IMR-90 (cell line): ENCODE data around the gene CXorf65. TPM values are rescaled to one million over a fixed set of nuclear protein-coding genes. Genes with fewer than 3 reads are reported as not detected.

ENCODE experiments used
- ATAC-seq: fragments of 200-7000 bp; cut with Tn5 transposase; 2 replicates; pipeline ENCODE4 v1.9.1; 2020; ENCODE audit warnings: low read depth, mild to moderate bottlenecking, moderate library complexity
- BruUV-seq: library from RNA; stranded (reverse); fragments of 400-500 nt; replicated peaks from 2 replicates; lab custom pipeline; 2021; lab: Mats Ljungman, UMichigan
- CTCF ChIA-PET: fragments of 300-600 bp; formaldehyde crosslinking; extraction: SDS; loops from one replicate; lab custom pipeline; 2021; ENCODE audit warnings: antibody characterized with exemption; lab: Yijun Ruan, JAX
- POLR2A ChIA-PET: fragments of 300-600 bp; sonication (Branson Sonifier 250); formaldehyde crosslinking; loops from one replicate; lab custom pipeline; 2022; ENCODE audit warnings: antibody characterized with exemption; ENCODE audit not compliant: unreplicated experiment; lab: Charles Lee
- DNase-seq: peaks from one replicate; pipeline ENCODE4 v3.0.0; 2013
- H2AFZ ChIP-seq: replicated peaks from 2 replicates; pipeline ENCODE3; 2013; ENCODE audit warnings: low read length, mild to moderate bottlenecking; ENCODE audit not compliant: poor library complexity
- H2AK5ac ChIP-seq: 2 replicates; pipeline ENCODE4 v1.6.1; 2013; ENCODE audit warnings: low read depth, low read length, inconsistent platforms
- H2AK9ac ChIP-seq: replicated peaks from 2 replicates; pipeline ENCODE3; 2013; ENCODE audit warnings: mild to moderate bottlenecking, low read depth, low read length, moderate library complexity; ENCODE audit not compliant: poor library complexity
- H2BK120ac ChIP-seq: 2 replicates; pipeline ENCODE4 v1.6.1; 2013; ENCODE audit warnings: low read depth, low read length, inconsistent platforms
- H2BK15ac ChIP-seq: 3 replicates; pipeline ENCODE4 v1.6.1; 2013; ENCODE audit warnings: low read depth, low read length, inconsistent platforms
- H2BK20ac ChIP-seq: 2 replicates; pipeline ENCODE4 v1.6.1; 2013; ENCODE audit warnings: low read depth, mild to moderate bottlenecking, inconsistent platforms, low read length, moderate library complexity
- H2BK5ac ChIP-seq: 2 replicates; pipeline ENCODE4 v1.6.1; 2013; ENCODE audit warnings: mild to moderate bottlenecking, low read depth, low read length, inconsistent platforms; ENCODE audit not compliant: poor library complexity, severe bottlenecking
- H3K14ac ChIP-seq: replicated peaks from 2 replicates; pipeline ENCODE4 v1.6.1; 2013; ENCODE audit warnings: low read depth, low read length, inconsistent platforms
- H3K18ac ChIP-seq: 2 replicates; pipeline ENCODE4 v1.6.1; 2013; ENCODE audit warnings: low read depth, low read length, control low read depth
- H3K23ac ChIP-seq: 2 replicates; pipeline ENCODE4 v1.6.1; 2013; ENCODE audit warnings: low read depth, low read length, inconsistent platforms
- H3K27ac ChIP-seq: 2 replicates; pipeline ENCODE4 v1.5.1; 2013; ENCODE audit warnings: mild to moderate bottlenecking, control low read depth, low read length; ENCODE audit not compliant: insufficient read depth
- H3K27me3 ChIP-seq: 2 replicates; pipeline ENCODE4 v1.6.1; 2013; ENCODE audit warnings: low read length; ENCODE audit not compliant: control insufficient read depth, insufficient read depth
- H3K36me3 ChIP-seq: 2 replicates; pipeline ENCODE4 v1.6.1; 2013; ENCODE audit warnings: low read length, mixed read lengths; ENCODE audit not compliant: control insufficient read depth, insufficient read depth
- H3K4ac ChIP-seq: 2 replicates; pipeline ENCODE4 v1.6.1; 2013; ENCODE audit warnings: low read depth, low read length, inconsistent platforms
- H3K4me1 ChIP-seq: 2 replicates; pipeline ENCODE4 v1.6.1; 2013; ENCODE audit warnings: low read length, mixed read lengths; ENCODE audit not compliant: control insufficient read depth, insufficient read depth
- H3K4me2 ChIP-seq: 2 replicates; pipeline ENCODE4 v1.6.1; 2013; ENCODE audit warnings: low read depth, mild to moderate bottlenecking, control low read depth, low read length, moderate library complexity
- H3K4me3 ChIP-seq: 2 replicates; pipeline ENCODE4 v1.5.1; 2013; ENCODE audit warnings: low read depth, mild to moderate bottlenecking, control low read depth, low read length, moderate library complexity; ENCODE audit not compliant: insufficient read depth
- H3K56ac ChIP-seq: 2 replicates; pipeline ENCODE4 v1.6.1; 2013; ENCODE audit warnings: low read length, inconsistent platforms; ENCODE audit not compliant: insufficient read depth; ENCODE audit errors: extremely low read depth
- H3K79me1 ChIP-seq, 2 experiments: 2 replicates each; pipeline ENCODE4 v1.6.1; 2013; ENCODE audit warnings: low read length in 2 of 2, inconsistent platforms in 1 of 2, low read depth in 1 of 2
- H3K9ac ChIP-seq: 2 replicates; pipeline ENCODE4 v1.6.1; 2013; ENCODE audit warnings: low read depth, low read length, control low read depth
- H3K9me1 ChIP-seq: 2 replicates; pipeline ENCODE4 v1.6.1; 2013; ENCODE audit warnings: low read length, inconsistent platforms; ENCODE audit not compliant: insufficient read depth
- H3K9me3 ChIP-seq: 2 replicates; pipeline ENCODE4 v1.6.1; 2013; ENCODE audit warnings: low read length; ENCODE audit not compliant: control insufficient read depth, insufficient read depth
- H4K20me1 ChIP-seq: 2 replicates; pipeline ENCODE4 v1.6.1; 2013; ENCODE audit warnings: low read length, inconsistent platforms; ENCODE audit not compliant: insufficient read depth
- H4K5ac ChIP-seq: 2 replicates; pipeline ENCODE4 v1.6.1; 2013; ENCODE audit warnings: mild to moderate bottlenecking, low read depth, low read length, control low read depth
- H4K8ac ChIP-seq, 2 experiments: 2 replicates each; pipeline ENCODE4 v1.6.1; 2013; ENCODE audit warnings: low read depth in 2 of 2, low read length in 2 of 2, control low read depth in 1 of 2, inconsistent platforms in 1 of 2
- H4K91ac ChIP-seq: 2 replicates; pipeline ENCODE4 v1.6.1; 2013; ENCODE audit warnings: low read depth, low read length, inconsistent platforms; ENCODE audit not compliant: insufficient read depth
- BHLHE40 ChIP-seq: fragments of 150-350 bp; IDR thresholded peaks from 2 replicates; pipeline ENCODE4 v1.6.1; 2016; ENCODE audit warnings: mild to moderate bottlenecking, low read depth, low read length
- CEBPB ChIP-seq: IDR thresholded peaks from 2 replicates; pipeline ENCODE4 v1.6.1; 2012; ENCODE audit warnings: low read depth, low read length, improper control_type of control experiment
- CHD1 ChIP-seq: IDR thresholded peaks from 2 replicates; pipeline ENCODE4 v1.6.1; 2012; ENCODE audit warnings: low read depth, low read length, improper control_type of control experiment
- ELK1 ChIP-seq: fragments of 150-350 bp; IDR thresholded peaks from 2 replicates; pipeline ENCODE4 v1.6.1; 2016; ENCODE audit warnings: low read depth, mild to moderate bottlenecking, low read length, moderate library complexity, borderline replicate concordance
- FOS ChIP-seq: fragments of 150-350 bp; IDR thresholded peaks from 2 replicates; pipeline ENCODE4 v1.6.1; 2016; ENCODE audit warnings: low read depth, low read length
- MAFK ChIP-seq: IDR thresholded peaks from 2 replicates; pipeline ENCODE4 v1.6.1; 2012; ENCODE audit warnings: low read depth, low read length, improper control_type of control experiment
- MAZ ChIP-seq: IDR thresholded peaks from 2 replicates; pipeline ENCODE4 v1.6.1; 2012; ENCODE audit warnings: low read depth, mild to moderate bottlenecking, low read length, improper control_type of control experiment, moderate library complexity, borderline replicate concordance
- MXI1 ChIP-seq: IDR thresholded peaks from 2 replicates; pipeline ENCODE4 v1.6.1; 2012; ENCODE audit warnings: low read depth, mild to moderate bottlenecking, low read length, moderate library complexity, borderline replicate concordance
- POLR2A ChIP-seq: IDR thresholded peaks from 2 replicates; pipeline ENCODE4 v1.6.1; 2012; ENCODE audit warnings: mild to moderate bottlenecking, low read depth, low read length
- RAD21 ChIP-seq: IDR thresholded peaks from 2 replicates; pipeline ENCODE4 v1.6.1; 2012; ENCODE audit warnings: low read length, improper control_type of control experiment
- SMC3 ChIP-seq: fragments of 150-350 bp; IDR thresholded peaks from 2 replicates; pipeline ENCODE4 v1.6.1; 2016; ENCODE audit warnings: low read depth, mild to moderate bottlenecking, antibody characterized with exemption, low read length, moderate library complexity
- WGBS, 2 experiments: methylation state at CpG; one replicate each; pipeline versions ENCODE4 v1.1.5 to v1.1.7; 2013; ENCODE audit warnings: missing lambda C conversion rate in 2 of 2; ENCODE audit not compliant: insufficient read length in 1 of 2; ENCODE audit errors: extremely low coverage in 2 of 2; 5-methylcytosine and 5-hydroxymethylcytosine counted together
- dilution Hi-C: fragments of 300-500 bp; cut with HindIII; formaldehyde crosslinking; loops from one replicate; pipeline ENCODE4 v1.14.3; 2018; ENCODE audit warnings: low sequenced_read_pairs; ENCODE audit not compliant: unreplicated experiment
- in situ Hi-C: fragments of 300-500 bp; cut with MboI; formaldehyde crosslinking; loops from 3 replicates; pipeline ENCODE4 v1.14.3; 2019; ENCODE audit warnings: low sequenced_read_pairs, inconsistent platforms, mixed read lengths
- intact Hi-C: fragments of 100-400 bp; cut with micrococcal nuclease; formaldehyde crosslinking; loops from 2 replicates; pipeline ENCODE4 v1.10.0; 2022
- polyA plus RNA-seq, 3 experiments: library from polyadenylated mRNA; depleted of rRNA; stranded (reverse); fragments of >200 nt; gene quantifications; 2 replicates each; pipeline ENCODE4 v1.2.3, GENCODE V29; 2012; ENCODE audit warnings: low replicate concordance in 1 of 3
- total RNA-seq: library from RNA; depleted of rRNA; stranded (reverse); fragments of >200 nt; gene quantifications from 2 replicates; pipeline ENCODE4 v1.2.3, GENCODE V29; 2012

Gene CXorf65
- total and polyA plus RNA-seq, 2 of the 4 experiments (the other 2 are of a cell fraction) = not detected

- Histone ChIP-seq H2AFZ (peak overlapping the region; percentile 91), H2BK15ac (no peak overlapping the region), H2BK120ac (no peak overlapping the region), H3K23ac (no peak overlapping the region), H3K18ac (no peak overlapping the region), H3K4me1 (no peaks in the 10 kb centered on the region), H2AK9ac (no peak overlapping the region), H3K9me1 (no peaks in the 10 kb centered on the region), H4K5ac (no peak overlapping the region), H2AK5ac (no peak overlapping the region), H2BK5ac (no peak overlapping the region), H4K8ac (no peak overlapping the region), H2BK20ac (no peak overlapping the region), H3K36me3 (no peaks in the 10 kb centered on the region), H4K20me1 (no peaks in the 10 kb centered on the region), H3K27me3 (peaks cover 23% of the 10 kb centered on the region), H3K27ac (no peak overlapping the region), H3K4me2 (peak overlapping the region; percentile 95), H3K79me1 (no peaks in the 10 kb centered on the region), H3K4me3 (peak overlapping the region; percentile 89), H4K91ac (no peak overlapping the region), H3K56ac (no peak overlapping the region), H3K4ac (no peak overlapping the region), H3K9ac (no peak overlapping the region), H3K14ac (no peak overlapping the region), H3K9me3 (no peaks in the 10 kb centered on the region)
- TF ChIP-seq RAD21 (no peak), MAZ (no peak), MAFK (no peak), ELK1 (no peak), MXI1 (no peak), POLR2A (no peak), SMC3 (no peak), CEBPB (no peak), BHLHE40 (no peak), CHD1 (no peak), FOS (no peak)
- ChIA-PET CTCF (no interaction called here), POLR2A (no interaction called here)
- WGBS, 2 experiments = 26% methylated on average over 9 of the region's 9 CpGs; no CpG with 5 or more reads in 1 of the 2 experiments
- BruUV-seq = no TSS peak
- in situ Hi-C loops = no loop called here
- intact Hi-C loops = loop anchor here (1.0 to 2.0 kb wide), 2 partner anchors 28 to 33 kb away; partner anchors contain the start of gene SNX12
- dilution Hi-C loops = no loop called here
- DNase-seq (no peak), ATAC-seq (no peak)
Observed at GRCh38 chrX:71096760-71097032, 9.8 kb downstream of the CXorf65 start.
